ENCODE measurements around the gene CDK14. TPM values are rescaled to one million over a fixed set of nuclear protein-coding genes. Genes with fewer than 3 reads are reported as not detected.

The CDK14 gene
- total RNA-seq, 1 donor, result 39.1 TPM

DNA sequence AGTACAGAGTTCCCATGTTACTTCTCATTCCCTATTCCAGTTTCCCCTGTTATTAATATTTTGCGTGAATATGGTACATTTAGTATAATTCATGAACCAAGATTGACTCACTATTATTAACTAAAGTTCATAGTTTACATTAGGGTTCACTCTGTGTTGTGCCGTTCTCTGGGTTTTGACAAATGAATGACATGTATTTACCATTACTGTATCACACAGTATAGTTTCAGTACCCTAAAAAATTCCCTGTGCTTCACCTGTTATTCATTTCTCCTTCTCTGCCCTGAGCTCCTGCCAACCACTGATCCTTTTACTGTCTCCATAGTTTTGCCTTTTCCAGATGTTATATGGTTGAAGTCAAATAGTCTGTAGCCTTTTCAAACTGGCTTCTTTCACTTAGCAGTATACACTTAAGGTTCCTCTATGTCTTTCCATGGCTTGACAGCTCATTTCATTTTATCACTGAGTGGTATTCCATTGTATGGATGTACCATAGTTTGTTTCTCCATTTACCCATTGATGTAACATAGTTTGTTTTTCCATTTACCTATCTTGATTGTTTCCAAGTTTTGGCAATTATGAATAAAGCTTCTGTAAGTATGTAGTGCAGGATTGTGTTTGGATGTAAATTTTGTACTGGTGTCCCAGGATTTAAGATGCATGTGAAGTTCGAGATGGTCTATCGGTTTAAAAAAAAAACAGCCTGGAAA lies 58.8 kb downstream of the CDK14 start:
- peaks cover 78% of the 10 kb centered on the region for H3K79me2 ChIP-seq (ENCODE audit: insufficient read depth, low read length)

DNA sequence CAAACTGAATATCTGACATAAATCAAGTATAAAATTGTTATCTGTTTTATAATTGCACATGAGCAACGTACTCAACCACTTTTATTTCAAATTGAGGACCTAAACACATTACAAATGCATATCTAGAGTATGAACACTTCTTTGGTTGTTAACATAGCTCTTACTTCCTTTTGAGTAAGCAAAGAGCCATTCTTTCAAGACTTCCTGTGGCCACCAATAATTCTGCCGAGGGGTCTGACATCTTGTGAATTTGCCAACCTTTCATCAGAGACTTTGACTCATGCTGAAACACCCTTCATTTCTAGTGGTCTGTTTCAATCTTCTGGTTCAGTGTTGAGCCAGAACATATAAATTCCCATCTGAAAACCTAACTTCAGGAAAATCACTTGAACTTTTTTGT lies 59.4 kb downstream of the CDK14 start:
- Histone ChIP-seq H3K27ac (ENCODE audit: low read depth, low read length) (peak overlapping the region; percentile 62), H3K4me3 (ENCODE audit: insufficient read depth, low read length) (no peak overlapping the region), H3K4me1 (ENCODE audit: insufficient read depth, low read length) (peaks cover 8% of the 10 kb centered on the region), H3K36me3 (ENCODE audit: insufficient read depth, low read length) (no peaks in the 10 kb centered on the region), H3K27me3 (ENCODE audit: insufficient read depth, low read length) (no peaks in the 10 kb centered on the region), H2AFZ (ENCODE audit: low read length) (no peak overlapping the region), H4K20me1 (ENCODE audit: insufficient read depth, low read length) (peaks cover 20% of the 10 kb centered on the region), H3K9me3 (ENCODE audit: low read depth, low read length) (no peaks in the 10 kb centered on the region), H3K4me2 (ENCODE audit: insufficient read depth, low read length) (peak overlapping the region; percentile 51), H3K79me2 (ENCODE audit: insufficient read depth, low read length) (peaks cover 81% of the 10 kb centered on the region)
- no peak for TF ChIP-seq CTCF (IDR thresholded peaks at IDR 0.05; ENCODE audit: extremely low read depth, low read depth, low read length)
- no peak for DNase-seq (ENCODE audit: insufficient read length, low spot score, missing footprints)

More for the DNA sequence above, 58.8 kb downstream of the CDK14 start:
- Histone ChIP-seq H4K20me1 (ENCODE audit: insufficient read depth, low read length) (peaks cover 17% of the 10 kb centered on the region), H3K9me3 (ENCODE audit: low read depth, low read length) (no peaks in the 10 kb centered on the region), H3K4me3 (ENCODE audit: insufficient read depth, low read length) (no peak overlapping the region), H3K4me1 (ENCODE audit: insufficient read depth, low read length) (peaks cover 7% of the 10 kb centered on the region), H3K4me2 (ENCODE audit: insufficient read depth, low read length) (peak overlapping the region; percentile 51), H3K36me3 (ENCODE audit: insufficient read depth, low read length) (no peaks in the 10 kb centered on the region), H3K27ac (ENCODE audit: low read depth, low read length) (no peak overlapping the region), H2AFZ (ENCODE audit: low read length) (no peak overlapping the region), H3K27me3 (ENCODE audit: insufficient read depth, low read length) (no peaks in the 10 kb centered on the region)
- no peak for DNase-seq (ENCODE audit: insufficient read length, low spot score, missing footprints)
- TF ChIP-seq CTCF (IDR thresholded peaks at IDR 0.05; ENCODE audit: extremely low read depth, low read depth, low read length), result no peak

- Histone ChIP-seq H3K79me2 (ENCODE audit: insufficient read depth, low read length) (peaks cover 84% of the 10 kb centered on the region), H3K4me3 (ENCODE audit: insufficient read depth, low read length) (no peak overlapping the region), H3K27ac (ENCODE audit: low read depth, low read length) (no peak overlapping the region), H3K4me2 (ENCODE audit: insufficient read depth, low read length) (no peak overlapping the region), H4K20me1 (ENCODE audit: insufficient read depth, low read length) (peaks cover 30% of the 10 kb centered on the region), H2AFZ (ENCODE audit: low read length) (no peak overlapping the region), H3K36me3 (ENCODE audit: insufficient read depth, low read length) (no peaks in the 10 kb centered on the region), H3K9me3 (ENCODE audit: low read depth, low read length) (no peaks in the 10 kb centered on the region), H3K4me1 (ENCODE audit: insufficient read depth, low read length) (peaks cover 27% of the 10 kb centered on the region), H3K27me3 (ENCODE audit: insufficient read depth, low read length) (no peaks in the 10 kb centered on the region)
- DNase-seq (ENCODE audit: insufficient read length, low spot score, missing footprints), result no peak
- no peak for TF ChIP-seq CTCF (IDR thresholded peaks at IDR 0.05; ENCODE audit: extremely low read depth, low read depth, low read length)
Measured at GRCh38 chr7:90657481-90657880, 61.4 kb downstream of the CDK14 start.

GRCh38 chr7:90660100-90660499 lies 64.0 kb downstream of the CDK14 start:
- H4K20me1 ChIP-seq (ENCODE audit: insufficient read depth, low read length), result peaks cover 34% of the 10 kb centered on the region
- peaks cover 69% of the 10 kb centered on the region for H3K79me2 ChIP-seq (ENCODE audit: insufficient read depth, low read length)

More at GRCh38 chr7:90660100-90660499, 64.0 kb downstream of the CDK14 start:
- Histone ChIP-seq H3K4me3 (ENCODE audit: insufficient read depth, low read length) (no peak overlapping the region), H2AFZ (ENCODE audit: low read length) (no peak overlapping the region), H3K4me1 (ENCODE audit: insufficient read depth, low read length) (peaks cover 35% of the 10 kb centered on the region), H3K27me3 (ENCODE audit: insufficient read depth, low read length) (no peaks in the 10 kb centered on the region), H3K9me3 (ENCODE audit: low read depth, low read length) (no peaks in the 10 kb centered on the region), H3K36me3 (ENCODE audit: insufficient read depth, low read length) (no peaks in the 10 kb centered on the region), H3K4me2 (ENCODE audit: insufficient read depth, low read length) (no peak overlapping the region), H3K27ac (ENCODE audit: low read depth, low read length) (no peak overlapping the region)
- TF ChIP-seq CTCF (IDR thresholded peaks at IDR 0.05; ENCODE audit: extremely low read depth, low read depth, low read length), result no peak
- DNase-seq (ENCODE audit: insufficient read length, low spot score, missing footprints), result no peak
